Osteocyte (in vitro differentiated cells): ENCODE data around the gene STKLD1. TPM values are rescaled to one million over a fixed set of nuclear protein-coding genes. Genes with fewer than 3 reads are reported as not detected.
"Not testable (repeated sequence)": the region's sequence is repeated elsewhere in the genome, so short reads cannot be mapped to it uniquely, and the experiment has no call there.

Source experiments
- DNase-seq: peaks from one replicate; pipeline ENCODE4 v3.0.0; 2021; ENCODE audit warnings: mixed read lengths; ENCODE audit not compliant: unreplicated experiment; ENCODE audit errors: extremely low spot score
- H3K27ac Mint-ChIP-seq: one replicate; pipeline ENCODE4 v1.8.0; 2021; ENCODE audit warnings: mild to moderate bottlenecking, mixed read lengths; ENCODE audit not compliant: unreplicated experiment
- H3K27me3 Mint-ChIP-seq: one replicate; pipeline ENCODE4 v1.8.0; 2021; ENCODE audit warnings: mixed read lengths; ENCODE audit not compliant: unreplicated experiment
- H3K36me3 Mint-ChIP-seq: one replicate; pipeline ENCODE4 v1.8.0; 2021; ENCODE audit warnings: mixed read lengths; ENCODE audit not compliant: unreplicated experiment
- H3K4me1 Mint-ChIP-seq: one replicate; pipeline ENCODE4 v1.8.0; 2021; ENCODE audit warnings: mixed read lengths; ENCODE audit not compliant: unreplicated experiment
- H3K4me3 Mint-ChIP-seq: one replicate; pipeline ENCODE4 v1.8.0; 2021; ENCODE audit warnings: mild to moderate bottlenecking, moderate library complexity, mixed read lengths; ENCODE audit not compliant: unreplicated experiment
- H3K9me3 Mint-ChIP-seq: one replicate; pipeline ENCODE4 v1.8.0; 2021; ENCODE audit warnings: mixed read lengths; ENCODE audit not compliant: unreplicated experiment
- total RNA-seq: library from RNA; stranded (reverse); gene quantifications from 2 replicates; pipeline ENCODE4 v1.2.1, GENCODE V29; 2021
- TF ChIP-seq, protein P1 (sequence below): fragments of 200-600 bp; sonication (generic); IDR thresholded peaks from 2 replicates; pipeline ENCODE4 v1.5.0; 2021; ENCODE audit warnings: antibody characterized with exemption, mild to moderate bottlenecking, moderate library complexity

Gene STKLD1
- total RNA-seq, 1 donor from 2014 or later = 5.1 TPM

DNA sequence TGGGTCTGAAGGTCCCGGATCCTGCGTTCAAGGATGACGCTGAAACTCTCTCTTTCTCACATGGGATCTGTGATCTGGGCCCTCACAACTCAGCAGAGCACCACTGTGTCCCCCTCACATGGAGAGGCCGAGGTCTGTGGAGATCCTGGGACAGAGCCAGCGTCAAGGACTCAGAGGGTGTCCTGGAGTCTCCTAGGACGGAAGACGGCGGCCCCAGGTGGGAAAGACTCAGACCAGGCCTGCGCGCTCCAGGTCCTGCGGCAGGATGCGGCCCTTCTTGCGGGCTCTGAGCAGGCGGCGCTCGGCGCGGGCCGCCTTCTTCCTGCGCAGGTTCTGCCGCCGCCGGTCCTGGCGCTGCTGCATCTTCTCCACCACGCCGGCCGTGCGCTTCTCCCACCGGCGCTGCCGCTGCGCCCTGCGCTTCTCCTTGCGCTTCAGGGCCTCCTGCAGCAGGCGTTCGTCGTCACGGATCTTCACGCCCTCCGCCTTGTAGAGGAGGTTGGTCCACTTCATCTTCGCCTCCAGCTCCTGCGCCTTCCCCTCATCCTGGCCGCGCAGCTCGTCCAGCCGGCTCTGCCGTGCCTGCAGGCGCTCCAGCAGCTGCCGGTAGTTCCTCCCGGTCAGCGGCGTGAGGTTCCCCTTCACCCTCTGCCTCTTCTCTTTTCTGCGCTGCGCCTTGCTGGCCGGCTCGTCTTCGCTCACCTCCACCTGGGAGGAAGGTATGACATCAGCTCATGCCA is 44.4 kb upstream of the STKLD1 start:
- H3K4me3 Mint-ChIP-seq = no peak overlapping the region
- no peaks in the 10 kb centered on the region for H3K27me3 Mint-ChIP-seq
- H3K36me3 Mint-ChIP-seq = peaks cover 23% of the 10 kb centered on the region
- H3K27ac Mint-ChIP-seq = no peak overlapping the region
- no peaks in the 10 kb centered on the region for H3K9me3 Mint-ChIP-seq
- TF ChIP-seq, protein P1, sequence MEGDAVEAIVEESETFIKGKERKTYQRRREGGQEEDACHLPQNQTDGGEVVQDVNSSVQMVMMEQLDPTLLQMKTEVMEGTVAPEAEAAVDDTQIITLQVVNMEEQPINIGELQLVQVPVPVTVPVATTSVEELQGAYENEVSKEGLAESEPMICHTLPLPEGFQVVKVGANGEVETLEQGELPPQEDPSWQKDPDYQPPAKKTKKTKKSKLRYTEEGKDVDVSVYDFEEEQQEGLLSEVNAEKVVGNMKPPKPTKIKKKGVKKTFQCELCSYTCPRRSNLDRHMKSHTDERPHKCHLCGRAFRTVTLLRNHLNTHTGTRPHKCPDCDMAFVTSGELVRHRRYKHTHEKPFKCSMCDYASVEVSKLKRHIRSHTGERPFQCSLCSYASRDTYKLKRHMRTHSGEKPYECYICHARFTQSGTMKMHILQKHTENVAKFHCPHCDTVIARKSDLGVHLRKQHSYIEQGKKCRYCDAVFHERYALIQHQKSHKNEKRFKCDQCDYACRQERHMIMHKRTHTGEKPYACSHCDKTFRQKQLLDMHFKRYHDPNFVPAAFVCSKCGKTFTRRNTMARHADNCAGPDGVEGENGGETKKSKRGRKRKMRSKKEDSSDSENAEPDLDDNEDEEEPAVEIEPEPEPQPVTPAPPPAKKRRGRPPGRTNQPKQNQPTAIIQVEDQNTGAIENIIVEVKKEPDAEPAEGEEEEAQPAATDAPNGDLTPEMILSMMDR = no peak
- H3K4me1 Mint-ChIP-seq = peaks cover 19% of the 10 kb centered on the region
- DNase-seq = no peak

DNA sequence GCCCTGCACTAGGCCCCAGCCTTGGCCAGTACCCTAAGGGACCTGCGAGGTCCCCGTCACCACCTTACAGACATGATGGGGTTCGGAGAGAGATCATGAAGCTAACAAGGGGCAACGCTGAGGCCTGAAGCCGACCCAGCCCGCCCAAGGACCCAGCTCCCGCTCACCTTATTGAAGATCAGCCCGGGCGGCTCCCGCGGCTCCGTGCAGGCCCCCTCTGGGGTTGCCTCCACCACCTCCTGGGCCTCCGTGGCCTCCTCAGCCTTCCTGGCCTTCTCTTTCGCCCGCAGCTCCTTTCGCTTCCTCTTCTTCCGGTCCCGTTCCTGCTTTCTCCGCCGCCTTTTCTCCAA is 43.8 kb upstream of the STKLD1 start:
- Mint-ChIP-seq H3K27ac (no peak overlapping the region), H3K4me1 (peaks cover 19% of the 10 kb centered on the region), H3K9me3 (no peaks in the 10 kb centered on the region), H3K36me3 (peaks cover 23% of the 10 kb centered on the region), H3K4me3 (no peak overlapping the region), H3K27me3 (no peaks in the 10 kb centered on the region)
- DNase-seq = no peak
- TF ChIP-seq, protein P1 = no peak

DNA sequence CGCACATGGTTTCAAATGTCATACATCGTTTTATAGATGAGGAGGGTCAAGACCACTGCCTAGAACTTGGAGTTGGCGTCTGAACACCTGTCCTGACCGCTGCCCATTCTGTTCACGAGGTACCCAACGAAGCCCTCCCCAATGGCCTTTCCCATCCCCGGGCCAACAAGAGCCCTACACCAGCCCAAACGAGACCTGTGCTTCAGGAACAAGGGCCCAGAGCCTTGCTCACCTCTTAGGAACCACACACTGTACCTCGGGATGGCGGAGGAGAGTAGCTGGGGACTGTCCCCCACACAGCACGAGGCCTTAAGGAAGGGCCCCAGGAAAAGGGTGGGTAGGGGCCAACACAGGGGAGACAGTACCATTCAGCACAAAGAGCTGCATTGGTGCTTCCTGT is 43.2 kb upstream of the STKLD1 start:
- Mint-ChIP-seq H3K27me3 (no peaks in the 10 kb centered on the region), H3K9me3 (no peaks in the 10 kb centered on the region), H3K36me3 (peaks cover 23% of the 10 kb centered on the region), H3K4me3 (peak overlapping the region; percentile 14), H3K4me1 (peaks cover 19% of the 10 kb centered on the region), H3K27ac (no peak overlapping the region)
- TF ChIP-seq, protein P1 = no peak
- DNase-seq = no peak

DNA sequence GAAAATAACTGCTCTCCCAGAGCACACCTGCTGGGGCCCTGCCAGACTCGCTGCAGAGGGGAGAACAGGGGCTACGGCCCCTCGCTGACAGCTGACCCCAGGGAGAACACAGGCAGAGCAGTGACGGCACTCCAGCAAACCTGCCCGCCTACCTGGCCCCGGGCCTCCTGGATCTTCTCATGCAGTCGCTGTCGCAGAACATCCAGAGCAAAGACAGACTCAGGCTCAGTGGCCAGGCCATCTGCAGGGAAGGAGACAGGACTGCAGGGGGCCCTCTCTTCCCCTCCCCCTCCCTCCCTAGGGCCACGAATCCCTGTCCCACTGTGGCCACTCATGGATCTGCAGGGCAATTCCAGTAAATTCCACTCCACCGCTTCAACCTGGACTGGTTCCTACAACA is 42.6 kb upstream of the STKLD1 start:
- no peak for DNase-seq
- H3K9me3 Mint-ChIP-seq = no peaks in the 10 kb centered on the region
- no peak overlapping the region for H3K27ac Mint-ChIP-seq
- H3K36me3 Mint-ChIP-seq = peaks cover 23% of the 10 kb centered on the region
- TF ChIP-seq, protein P1 = no peak
- peak overlapping the region; percentile 14 for H3K4me3 Mint-ChIP-seq
- peaks cover 19% of the 10 kb centered on the region for H3K4me1 Mint-ChIP-seq
- no peaks in the 10 kb centered on the region for H3K27me3 Mint-ChIP-seq

DNA sequence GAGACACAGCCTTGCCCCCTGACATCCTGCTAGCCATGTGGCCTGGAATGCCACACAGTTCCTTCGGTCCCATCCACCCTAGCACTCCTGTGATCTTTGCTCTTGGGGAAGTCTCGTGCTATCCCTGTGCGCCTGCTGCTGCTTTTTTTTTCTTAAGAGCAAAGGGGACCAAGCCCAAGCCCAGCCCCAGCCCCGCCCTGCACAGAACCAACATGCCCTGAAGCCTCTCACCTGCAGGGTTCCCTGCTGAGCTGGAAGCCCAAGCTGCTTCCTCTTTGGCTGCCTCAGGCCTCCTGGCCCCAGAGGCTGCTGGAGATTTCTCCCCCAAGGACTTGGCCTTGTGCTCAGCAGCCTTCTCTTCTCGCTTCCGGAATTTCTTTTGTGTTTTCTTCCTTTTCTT is 42.0 kb upstream of the STKLD1 start:
- H3K9me3 Mint-ChIP-seq = no peaks in the 10 kb centered on the region
- DNase-seq = no peak
- H3K27me3 Mint-ChIP-seq = no peaks in the 10 kb centered on the region
- H3K36me3 Mint-ChIP-seq = peaks cover 28% of the 10 kb centered on the region
- TF ChIP-seq, protein P1 = no peak
- no peak overlapping the region for H3K27ac Mint-ChIP-seq
- H3K4me3 Mint-ChIP-seq = peak overlapping the region; percentile 97
- H3K4me1 Mint-ChIP-seq = peaks cover 19% of the 10 kb centered on the region

DNA sequence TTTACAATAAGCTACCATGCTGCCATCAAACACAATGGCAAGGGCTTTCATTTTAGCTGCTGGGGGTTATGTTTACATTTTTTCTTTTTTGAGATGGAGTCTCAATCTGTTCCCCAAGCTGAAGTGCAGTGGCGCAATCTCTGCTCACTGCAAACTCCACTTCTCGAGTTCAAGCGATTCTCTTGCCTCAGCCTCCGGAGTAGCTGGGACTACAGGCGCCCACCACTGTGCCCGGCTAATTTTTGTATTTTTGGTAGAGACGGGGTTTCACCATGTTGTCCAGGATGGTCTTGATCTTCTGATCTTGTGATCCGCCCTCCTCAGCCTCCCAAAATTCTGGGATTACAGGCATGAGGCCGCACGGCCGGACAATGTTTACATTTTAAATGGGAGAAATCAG is 41.3 kb upstream of the STKLD1 start:
- DNase-seq = not testable (repeated sequence)
- peak overlapping the region; percentile 94 for H3K27ac Mint-ChIP-seq

More for the DNA sequence above, 41.3 kb upstream of the STKLD1 start:
- Mint-ChIP-seq H3K36me3 (peaks cover 33% of the 10 kb centered on the region), H3K4me1 (peaks cover 19% of the 10 kb centered on the region), H3K4me3 (peak overlapping the region; percentile 97)
- not testable (repeated sequence) for H3K9me3 Mint-ChIP-seq, H3K27me3 Mint-ChIP-seq
